ENCODE measurements around the gene ZNF106.

ZNF106 gene

DNA sequence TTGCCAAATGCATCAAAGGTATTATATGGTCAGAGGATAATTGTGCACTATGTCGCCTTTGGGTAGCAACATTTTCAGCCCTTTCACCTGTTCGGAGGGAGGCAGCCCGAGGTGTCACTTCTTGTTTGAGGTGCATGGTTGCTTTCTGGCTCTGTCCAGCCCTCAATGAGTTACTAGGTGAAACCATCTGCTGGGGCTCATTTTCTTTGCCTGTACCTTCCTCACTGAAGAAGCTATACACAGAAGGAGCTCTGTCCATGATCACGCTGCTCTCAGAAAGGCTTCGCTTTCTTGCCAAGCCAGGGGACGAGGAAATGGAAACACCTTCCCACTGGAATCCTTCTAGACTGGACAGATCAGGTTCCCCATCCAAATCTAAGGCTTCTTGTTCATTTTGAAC is 42.7 kb downstream of the ZNF106 start:
- no peak overlapping the region for H3K4me2 ChIP-seq (ENCODE audit: low read depth, low read length, poor library complexity, severe bottlenecking)
- no peaks in the 10 kb centered on the region for H3K4me1 ChIP-seq (ENCODE audit: insufficient read depth, low read length, poor library complexity, severe bottlenecking)
- H3K27me3 ChIP-seq (ENCODE audit: insufficient read depth, low read length, poor library complexity, severe bottlenecking): no peaks in the 10 kb centered on the region
- no peak overlapping the region for H3K4me3 ChIP-seq (ENCODE audit: low read length, poor library complexity, severe bottlenecking)
- no peak for TF ChIP-seq EZH2phosphoT487 (IDR thresholded peaks at IDR 0.05; ENCODE audit: borderline replicate concordance)
- TF ChIP-seq CTCF (conservative IDR thresholded peaks at IDR 0.05; ENCODE audit: low read length): no peak
- no peaks in the 10 kb centered on the region for H3K9me3 ChIP-seq (ENCODE audit: insufficient read depth, low read depth, low read length)
- peaks cover 75% of the 10 kb centered on the region; the same call in 1 of the 2 replicates for H3K36me3 ChIP-seq (ENCODE audit: insufficient read depth, low read length)
- H3K9ac ChIP-seq (ENCODE audit: low read depth, low read length, poor library complexity, severe bottlenecking): no peak overlapping the region
- no peak overlapping the region for H2AFZ ChIP-seq (ENCODE audit: low read length)
- H4K20me1 ChIP-seq (ENCODE audit: insufficient read depth, low read length, poor library complexity, severe bottlenecking): no peaks in the 10 kb centered on the region
- no peaks in the 10 kb centered on the region for H3F3A ChIP-seq (ENCODE audit: low read depth)
- no peaks in the 10 kb centered on the region for H3K9me2 ChIP-seq (replicated peaks; ENCODE audit: low read depth, low read length)
- H3K79me2 ChIP-seq (ENCODE audit: insufficient read depth, low read length): no peaks in the 10 kb centered on the region

- Histone ChIP-seq H3K36me3 (ENCODE audit: insufficient read depth, low read length) (peaks cover 69% of the 10 kb centered on the region; the same call in 1 of the 2 replicates), H3K4me3 (ENCODE audit: low read length, poor library complexity, severe bottlenecking) (no peak overlapping the region), H2AFZ (ENCODE audit: low read length) (no peak overlapping the region), H3K27me3 (ENCODE audit: insufficient read depth, low read length, poor library complexity, severe bottlenecking) (no peaks in the 10 kb centered on the region), H3K4me1 (ENCODE audit: insufficient read depth, low read length, poor library complexity, severe bottlenecking) (no peaks in the 10 kb centered on the region), H3K9ac (ENCODE audit: low read depth, low read length, poor library complexity, severe bottlenecking) (no peak overlapping the region), H3K9me2 (replicated peaks; ENCODE audit: low read depth, low read length) (no peaks in the 10 kb centered on the region), H3F3A (ENCODE audit: low read depth) (no peaks in the 10 kb centered on the region), H3K79me2 (ENCODE audit: insufficient read depth, low read length) (no peaks in the 10 kb centered on the region), H4K20me1 (ENCODE audit: insufficient read depth, low read length, poor library complexity, severe bottlenecking) (no peaks in the 10 kb centered on the region), H3K9me3 (ENCODE audit: insufficient read depth, low read depth, low read length) (no peaks in the 10 kb centered on the region), H3K4me2 (ENCODE audit: low read depth, low read length, poor library complexity, severe bottlenecking) (no peak overlapping the region)
- TF ChIP-seq EZH2phosphoT487 (IDR thresholded peaks at IDR 0.05; ENCODE audit: borderline replicate concordance) (no peak), CTCF (conservative IDR thresholded peaks at IDR 0.05; ENCODE audit: low read length) (no peak)
These were observed 43.3 kb downstream of the ZNF106 start for GRCh38 chr15:42447599-42447998.

- no peaks in the 10 kb centered on the region for H3K9me3 ChIP-seq (ENCODE audit: insufficient read depth, low read depth, low read length)
These were observed 45.4 kb downstream of the ZNF106 start for GRCh38 chr15:42445551-42445950.

More at GRCh38 chr15:42445551-42445950, 45.4 kb downstream of the ZNF106 start:
- H3K4me3 ChIP-seq (ENCODE audit: low read length, poor library complexity, severe bottlenecking): no peak overlapping the region
- no peak overlapping the region for H3K9ac ChIP-seq (ENCODE audit: low read depth, low read length, poor library complexity, severe bottlenecking)
- no peaks in the 10 kb centered on the region for H3K27me3 ChIP-seq (ENCODE audit: insufficient read depth, low read length, poor library complexity, severe bottlenecking)
- peaks cover 66% of the 10 kb centered on the region; the same call in 1 of the 2 replicates for H3K36me3 ChIP-seq (ENCODE audit: insufficient read depth, low read length)
- H4K20me1 ChIP-seq (ENCODE audit: insufficient read depth, low read length, poor library complexity, severe bottlenecking): no peaks in the 10 kb centered on the region
- no peaks in the 10 kb centered on the region for H3K9me2 ChIP-seq (replicated peaks; ENCODE audit: low read depth, low read length)
- TF ChIP-seq EZH2phosphoT487 (IDR thresholded peaks at IDR 0.05; ENCODE audit: borderline replicate concordance): no peak
- no peak for TF ChIP-seq CTCF (conservative IDR thresholded peaks at IDR 0.05; ENCODE audit: low read length)
- H3K4me2 ChIP-seq (ENCODE audit: low read depth, low read length, poor library complexity, severe bottlenecking): no peak overlapping the region
- no peaks in the 10 kb centered on the region for H3K79me2 ChIP-seq (ENCODE audit: insufficient read depth, low read length)
- H3F3A ChIP-seq (ENCODE audit: low read depth): no peaks in the 10 kb centered on the region
- no peak overlapping the region for H2AFZ ChIP-seq (ENCODE audit: low read length)
- no peaks in the 10 kb centered on the region for H3K4me1 ChIP-seq (ENCODE audit: insufficient read depth, low read length, poor library complexity, severe bottlenecking)
